HEK293 (cell line): Measurements from ENCODE around the gene GET3.

ENCODE experiments used
- MEIS1 ChIP-seq: sonication (generic); formaldehyde crosslinking; IDR thresholded peaks from 2 replicates; pipeline ENCODE4 v1.8.1; 2022; ENCODE audit warnings: missing genetic modification reagents, mild to moderate bottlenecking, borderline replicate concordance
- SCRT2 ChIP-seq: fragments of 450-650 bp; formaldehyde crosslinking; IDR thresholded peaks from 2 replicates; pipeline ENCODE4 v1.5.1; 2016; ENCODE audit warnings: missing biosample characterization, missing genetic modification characterization
- ZNF350 ChIP-seq: fragments of 450-650 bp; formaldehyde crosslinking; IDR thresholded peaks from 2 replicates; pipeline ENCODE4 v1.5.0; 2017; ENCODE audit warnings: missing biosample characterization, mild to moderate bottlenecking, missing genetic modification characterization
- ZNF549 ChIP-seq: fragments of 450-650 bp; IDR thresholded peaks from 2 replicates; pipeline ENCODE4 v1.5.1; 2018; ENCODE audit warnings: missing biosample characterization, missing genetic modification characterization, mild to moderate bottlenecking, inconsistent platforms, moderate library complexity
- ZNF558 ChIP-seq: fragments of 450-650 bp; formaldehyde crosslinking; IDR thresholded peaks from 2 replicates; pipeline ENCODE4 v1.5.1; 2016; ENCODE audit warnings: missing biosample characterization, missing genetic modification characterization
- TF ChIP-seq, protein P1 (sequence below): fragments of 450-650 bp; formaldehyde crosslinking; IDR thresholded peaks from 2 replicates; pipeline ENCODE4 v1.5.1; 2016; ENCODE audit warnings: missing biosample characterization, missing genetic modification characterization
- TF ChIP-seq, protein P2 (sequence below): fragments of 450-650 bp; formaldehyde crosslinking; IDR thresholded peaks from 2 replicates; pipeline ENCODE4 v1.5.1; 2016; ENCODE audit warnings: missing biosample characterization, missing genetic modification characterization
- TF ChIP-seq, protein P3 (sequence below): fragments of 450-650 bp; formaldehyde crosslinking; IDR thresholded peaks from 2 replicates; pipeline ENCODE4 v1.5.1; 2016; ENCODE audit warnings: missing biosample characterization, missing genetic modification characterization

DNA sequence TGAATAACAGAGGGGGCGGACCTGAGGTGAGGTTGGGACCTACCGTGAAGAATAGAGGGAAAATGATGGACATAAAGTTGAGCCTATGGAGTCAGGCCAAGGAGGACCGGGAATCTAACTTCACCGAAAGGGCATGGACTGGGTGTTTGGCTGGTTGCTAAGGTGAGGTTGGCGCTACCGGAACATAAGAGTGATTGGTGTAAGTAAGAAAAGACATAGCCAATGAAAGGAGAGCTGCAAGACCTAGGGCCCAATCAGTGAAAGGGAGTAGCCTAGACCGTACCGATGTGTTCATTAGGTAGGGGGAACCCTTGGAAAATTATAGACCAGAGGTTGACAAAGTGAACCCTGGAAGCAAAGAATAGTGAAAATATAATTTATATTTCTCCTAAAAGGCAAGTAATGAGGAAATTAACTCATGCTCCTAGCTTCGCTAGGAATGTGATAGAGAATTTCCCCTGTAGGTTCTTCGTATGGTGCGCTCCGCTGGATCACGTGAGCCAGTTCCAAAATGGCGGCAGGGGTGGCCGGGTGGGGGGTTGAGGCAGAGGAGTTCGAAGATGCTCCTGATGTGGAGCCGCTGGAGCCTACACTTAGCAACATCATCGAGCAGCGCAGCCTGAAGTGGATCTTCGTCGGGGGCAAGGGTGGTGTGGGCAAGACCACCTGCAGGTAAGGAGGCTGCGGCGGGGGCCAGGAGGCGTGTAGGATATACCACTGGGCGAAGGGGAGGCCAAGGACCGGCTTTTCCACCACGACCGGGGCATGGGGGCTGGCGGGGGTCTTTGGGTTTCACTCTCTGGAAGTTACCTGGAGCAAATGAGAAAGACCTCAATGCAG, at the start of gene GET3:
- TF ChIP-seq SCRT2 (tag by site-specific recombination), result no peak
- TF ChIP-seq, protein P1, sequence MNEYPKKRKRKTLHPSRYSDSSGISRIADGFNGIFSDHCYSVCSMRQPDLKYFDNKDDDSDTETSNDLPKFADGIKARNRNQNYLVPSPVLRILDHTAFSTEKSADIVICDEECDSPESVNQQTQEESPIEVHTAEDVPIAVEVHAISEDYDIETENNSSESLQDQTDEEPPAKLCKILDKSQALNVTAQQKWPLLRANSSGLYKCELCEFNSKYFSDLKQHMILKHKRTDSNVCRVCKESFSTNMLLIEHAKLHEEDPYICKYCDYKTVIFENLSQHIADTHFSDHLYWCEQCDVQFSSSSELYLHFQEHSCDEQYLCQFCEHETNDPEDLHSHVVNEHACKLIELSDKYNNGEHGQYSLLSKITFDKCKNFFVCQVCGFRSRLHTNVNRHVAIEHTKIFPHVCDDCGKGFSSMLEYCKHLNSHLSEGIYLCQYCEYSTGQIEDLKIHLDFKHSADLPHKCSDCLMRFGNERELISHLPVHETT (tag by site-specific recombination), result peak; percentile 88
- TF ChIP-seq ZNF549, result no peak
- TF ChIP-seq, protein P2, sequence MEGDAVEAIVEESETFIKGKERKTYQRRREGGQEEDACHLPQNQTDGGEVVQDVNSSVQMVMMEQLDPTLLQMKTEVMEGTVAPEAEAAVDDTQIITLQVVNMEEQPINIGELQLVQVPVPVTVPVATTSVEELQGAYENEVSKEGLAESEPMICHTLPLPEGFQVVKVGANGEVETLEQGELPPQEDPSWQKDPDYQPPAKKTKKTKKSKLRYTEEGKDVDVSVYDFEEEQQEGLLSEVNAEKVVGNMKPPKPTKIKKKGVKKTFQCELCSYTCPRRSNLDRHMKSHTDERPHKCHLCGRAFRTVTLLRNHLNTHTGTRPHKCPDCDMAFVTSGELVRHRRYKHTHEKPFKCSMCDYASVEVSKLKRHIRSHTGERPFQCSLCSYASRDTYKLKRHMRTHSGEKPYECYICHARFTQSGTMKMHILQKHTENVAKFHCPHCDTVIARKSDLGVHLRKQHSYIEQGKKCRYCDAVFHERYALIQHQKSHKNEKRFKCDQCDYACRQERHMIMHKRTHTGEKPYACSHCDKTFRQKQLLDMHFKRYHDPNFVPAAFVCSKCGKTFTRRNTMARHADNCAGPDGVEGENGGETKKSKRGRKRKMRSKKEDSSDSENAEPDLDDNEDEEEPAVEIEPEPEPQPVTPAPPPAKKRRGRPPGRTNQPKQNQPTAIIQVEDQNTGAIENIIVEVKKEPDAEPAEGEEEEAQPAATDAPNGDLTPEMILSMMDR (tag by site-specific recombination), result no peak; the same call in 1 of the 2 replicates
- TF ChIP-seq, protein P3, sequence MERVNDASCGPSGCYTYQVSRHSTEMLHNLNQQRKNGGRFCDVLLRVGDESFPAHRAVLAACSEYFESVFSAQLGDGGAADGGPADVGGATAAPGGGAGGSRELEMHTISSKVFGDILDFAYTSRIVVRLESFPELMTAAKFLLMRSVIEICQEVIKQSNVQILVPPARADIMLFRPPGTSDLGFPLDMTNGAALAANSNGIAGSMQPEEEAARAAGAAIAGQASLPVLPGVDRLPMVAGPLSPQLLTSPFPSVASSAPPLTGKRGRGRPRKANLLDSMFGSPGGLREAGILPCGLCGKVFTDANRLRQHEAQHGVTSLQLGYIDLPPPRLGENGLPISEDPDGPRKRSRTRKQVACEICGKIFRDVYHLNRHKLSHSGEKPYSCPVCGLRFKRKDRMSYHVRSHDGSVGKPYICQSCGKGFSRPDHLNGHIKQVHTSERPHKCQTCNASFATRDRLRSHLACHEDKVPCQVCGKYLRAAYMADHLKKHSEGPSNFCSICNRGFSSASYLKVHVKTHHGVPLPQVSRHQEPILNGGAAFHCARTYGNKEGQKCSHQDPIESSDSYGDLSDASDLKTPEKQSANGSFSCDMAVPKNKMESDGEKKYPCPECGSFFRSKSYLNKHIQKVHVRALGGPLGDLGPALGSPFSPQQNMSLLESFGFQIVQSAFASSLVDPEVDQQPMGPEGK (tag by site-specific recombination), result no peak; the same call in 1 of the 2 replicates
- TF ChIP-seq ZNF350 (tag by site-specific recombination), result no peak
- TF ChIP-seq ZNF558, result peak; percentile 32; the same call in 1 of the 2 replicates
- no peak for TF ChIP-seq MEIS1 (CRISPR knock-in tag)
